Glomerular visceral epithelial cell (primary cell): Measurements from ENCODE around the gene UPK3A.

Experiments
- DNase-seq: peaks from one replicate; pipeline ENCODE4 v3.0.0-alpha.2; 2016; ENCODE audit errors: extremely low spot score

The UPK3A gene

DNA sequence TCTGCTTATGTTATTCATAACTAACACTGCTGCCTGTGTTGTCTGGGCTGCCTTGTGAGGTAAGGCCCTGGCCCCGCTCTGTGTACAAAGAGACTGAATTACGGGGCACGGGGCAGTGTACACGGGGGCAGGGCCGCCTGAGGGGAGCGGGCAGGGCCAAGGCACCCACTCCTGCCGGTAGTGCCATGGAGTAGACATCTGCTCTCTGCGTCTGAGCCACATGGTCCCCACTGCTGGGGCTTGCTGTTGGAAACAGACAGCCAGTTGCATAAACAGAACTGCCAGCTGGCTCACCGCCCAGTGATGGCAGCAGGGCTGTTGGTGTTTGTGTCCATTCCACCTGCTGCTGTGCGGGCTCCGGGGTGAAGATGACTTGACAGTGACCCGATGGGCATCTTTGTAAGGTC, 44.8 kb downstream of the UPK3A start:
- no peak for DNase-seq

GRCh38 chr22:45330548-45330947, 45.8 kb downstream of the UPK3A start:
- DNase-seq, result no peak

DNA sequence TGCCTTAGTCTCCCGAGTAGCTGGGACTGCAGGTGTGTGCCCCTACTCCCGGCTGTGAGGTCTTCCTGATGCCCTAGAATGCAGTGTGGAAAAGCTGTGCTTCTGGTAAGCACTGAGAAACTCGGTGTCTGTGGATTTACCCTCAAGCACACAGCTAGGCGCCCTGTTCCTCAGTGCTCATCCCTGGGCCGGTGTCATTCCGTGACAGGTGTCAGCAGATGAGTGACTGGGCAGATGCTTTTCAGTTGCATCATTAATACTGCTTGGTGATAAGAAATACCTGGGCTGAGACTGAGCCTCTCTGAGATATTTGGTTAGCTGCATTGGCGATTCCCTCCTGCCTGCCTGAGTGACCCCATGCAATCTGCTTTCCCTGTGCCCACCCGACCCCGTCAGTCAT, 46.7 kb downstream of the UPK3A start:
- no peak for DNase-seq

DNA sequence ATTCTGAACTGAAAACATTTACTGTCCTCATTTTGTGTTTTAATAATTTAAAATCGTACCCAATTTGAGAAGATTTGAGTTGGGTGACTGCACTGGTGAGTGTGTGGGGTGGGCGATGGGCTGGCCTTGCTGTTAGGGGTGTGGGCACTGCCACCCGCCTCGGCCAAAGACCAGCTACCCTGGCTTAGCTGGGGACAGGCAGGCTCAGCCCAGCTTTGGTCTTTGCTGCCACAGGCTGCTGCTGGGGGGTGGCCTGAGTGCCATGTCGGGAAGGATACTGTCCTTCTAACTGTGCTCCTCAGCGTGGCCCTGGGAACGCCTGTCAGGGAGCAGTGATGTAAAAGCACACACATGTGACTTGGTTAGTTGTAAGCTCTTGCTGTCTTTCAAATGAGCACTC, 47.3 kb downstream of the UPK3A start:
- no peak for DNase-seq

- DNase-seq, result no peak
Observed at GRCh38 chr22:45334068-45334467, 49.3 kb downstream of the UPK3A start.

- DNase-seq, result no peak
Observed at GRCh38 chr22:45334528-45334927, 49.8 kb downstream of the UPK3A start.

DNA sequence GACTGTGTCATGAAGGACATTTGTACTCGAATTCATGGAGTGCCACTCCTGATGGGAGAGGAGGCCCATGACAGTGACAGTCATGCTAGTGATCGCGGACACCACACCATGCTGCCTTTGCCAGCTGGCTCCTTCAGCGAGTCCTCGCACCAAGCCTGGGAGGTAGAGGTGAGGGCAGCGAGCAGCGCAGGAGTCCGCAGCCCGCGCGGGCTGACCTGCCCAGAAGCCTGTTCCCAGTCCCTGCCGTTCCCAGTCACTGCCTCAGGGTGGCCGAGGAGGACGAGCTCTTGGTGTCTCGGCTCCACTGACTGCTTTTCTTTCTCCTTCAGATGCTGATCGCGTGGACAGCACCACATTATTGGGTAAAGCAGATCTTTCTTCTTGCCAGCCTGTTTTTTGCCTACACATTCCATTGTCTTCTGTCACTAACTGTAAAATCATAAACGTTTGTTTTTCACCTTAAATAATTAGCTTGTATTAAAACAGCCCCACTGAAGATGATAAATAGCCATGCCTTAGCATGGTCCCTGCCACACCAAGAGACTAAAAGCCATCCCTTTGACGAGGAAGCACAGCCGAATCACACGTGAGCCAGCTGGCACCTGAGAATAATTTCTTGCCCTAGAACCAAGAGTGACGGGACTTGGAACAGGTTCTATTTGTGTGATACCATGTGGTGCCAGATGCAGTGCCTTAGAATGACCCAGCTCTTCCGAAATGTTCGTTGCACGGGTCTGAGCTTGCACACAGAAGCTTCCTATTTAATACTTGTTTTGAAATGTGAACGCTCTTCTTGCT, 50.5 kb downstream of the UPK3A start:
- DNase-seq, result no peak

- no peak for DNase-seq
Observed at GRCh38 chr22:45335854-45336522, 51.2 kb downstream of the UPK3A start.

DNA sequence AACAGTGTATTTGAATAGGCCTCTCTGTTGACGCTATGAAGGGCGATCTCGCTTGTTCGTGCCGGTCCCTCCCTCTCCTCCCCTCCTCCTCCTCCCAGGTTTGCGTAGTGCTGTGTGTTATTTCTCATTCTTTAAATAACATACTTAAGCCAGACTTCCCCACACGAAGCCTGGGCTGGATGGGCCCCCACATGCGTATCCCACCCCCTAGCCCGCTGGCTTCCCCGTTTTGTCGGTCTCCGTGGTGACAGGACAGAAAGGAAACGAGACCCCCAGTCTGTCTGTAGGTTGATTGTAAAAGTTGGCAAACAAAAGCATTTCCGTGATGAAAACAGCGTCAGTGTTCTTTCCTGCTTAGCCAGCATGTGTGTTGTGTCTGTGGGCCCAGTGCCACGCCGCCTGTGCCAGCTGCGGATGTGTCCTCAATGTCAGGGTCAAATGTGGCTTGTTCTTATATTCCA, 52.3 kb downstream of the UPK3A start:
- DNase-seq, result no peak

- no peak for DNase-seq
Observed at GRCh38 chr22:45337536-45337935, 52.8 kb downstream of the UPK3A start.

DNA sequence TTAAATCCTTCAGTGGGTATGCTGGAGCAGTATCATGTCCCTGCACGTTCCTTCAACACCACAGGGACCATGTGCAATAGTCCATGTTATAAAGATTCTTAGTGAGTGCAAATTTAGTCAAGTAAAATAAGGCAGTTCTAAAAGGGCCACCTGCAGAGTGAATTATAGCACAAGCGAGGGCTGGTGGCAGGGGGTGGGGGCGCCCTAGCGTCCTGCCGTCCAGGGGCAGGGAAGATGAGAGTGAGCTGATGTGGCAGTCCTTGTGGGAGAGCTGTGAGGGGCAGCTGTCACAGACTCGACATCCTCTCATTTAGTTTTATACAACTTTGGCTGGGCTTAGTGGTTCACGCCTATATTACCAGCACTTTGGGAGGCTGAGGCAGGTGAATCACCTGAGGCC, 54.0 kb downstream of the UPK3A start:
- DNase-seq, result no peak

GRCh38 chr22:45340323-45340722, 55.6 kb downstream of the UPK3A start:
- DNase-seq, result no peak

DNA sequence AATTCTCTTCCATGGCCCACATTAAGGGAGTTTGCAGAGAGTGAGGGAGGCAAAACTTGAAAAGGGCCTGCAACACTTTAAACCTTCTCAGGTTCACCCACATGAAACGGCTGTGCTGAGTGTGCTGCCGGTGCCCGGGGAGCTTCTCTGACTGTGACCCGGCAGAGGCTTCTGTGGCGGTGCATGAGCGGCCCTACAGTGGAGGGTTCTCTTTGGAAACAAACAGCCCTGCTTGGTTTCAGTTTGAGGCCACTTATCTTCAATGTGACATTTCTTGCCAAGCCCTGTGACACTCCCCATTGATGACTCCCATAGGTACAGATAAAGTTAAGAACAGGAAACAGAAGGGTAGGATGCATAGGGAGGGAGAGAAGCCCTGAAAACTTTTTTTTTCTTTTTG, 56.7 kb downstream of the UPK3A start:
- no peak for DNase-seq

- DNase-seq, result no peak
Observed at GRCh38 chr22:45343143-45343542, 58.4 kb downstream of the UPK3A start.

DNA sequence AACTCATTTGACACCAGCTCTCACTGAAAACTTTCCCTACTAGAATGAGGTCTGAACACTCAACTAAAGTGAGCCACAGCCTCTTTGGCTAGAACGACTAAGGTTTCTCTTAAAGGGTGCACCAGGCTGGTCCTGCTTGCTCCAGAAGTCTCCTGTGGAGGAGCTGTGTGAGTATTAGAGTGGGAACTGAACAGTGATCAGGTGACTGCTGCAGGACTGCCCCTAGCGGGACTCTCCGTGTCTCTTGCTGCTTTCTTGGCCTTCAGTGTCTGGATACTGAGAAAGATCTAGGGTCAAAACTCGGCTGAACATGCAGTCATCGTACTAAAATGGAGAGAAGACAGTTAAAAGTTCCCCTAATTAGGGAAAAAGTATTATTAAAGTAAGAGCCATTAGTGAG, 59.6 kb downstream of the UPK3A start:
- no peak for DNase-seq
